Endothelial cell of umbilical vein (primary cell): ENCODE results near the gene PPP2R2C.

ENCODE experiments used
- CTCF ChIP-seq, 2 donors: IDR thresholded peaks; 1 replicate in 1 of 2; 2 replicates in 1 of 2; pipeline ENCODE4 v1.5.1; 2011; ENCODE audit warnings: low read length in 2 of 2, mild to moderate bottlenecking in 2 of 2, moderate library complexity in 2 of 2, control low read depth in 1 of 2, inconsistent platforms in 1 of 2, low read depth in 1 of 2; ENCODE audit not compliant: insufficient read depth in 1 of 2; ENCODE audit errors: extremely low read depth in 1 of 2
- EZH2 ChIP-seq: IDR thresholded peaks from 2 replicates; pipeline ENCODE4 v1.6.1; 2012; ENCODE audit warnings: borderline replicate concordance, low read depth, mild to moderate bottlenecking, moderate library complexity, low read length, inconsistent platforms; ENCODE audit not compliant: severe bottlenecking
- FOS ChIP-seq: IDR thresholded peaks from 2 replicates; pipeline ENCODE4 v1.6.1; 2011; ENCODE audit warnings: mild to moderate bottlenecking, low read length, moderate library complexity, borderline replicate concordance; ENCODE audit not compliant: insufficient read depth
- GATA2 ChIP-seq: IDR thresholded peaks from 2 replicates; pipeline ENCODE4 v1.7.0; 2011; ENCODE audit warnings: low read depth, mild to moderate bottlenecking, moderate library complexity, mixed read lengths, low read length; ENCODE audit not compliant: insufficient read length, insufficient read depth
- JUN ChIP-seq: IDR thresholded peaks from 2 replicates; pipeline ENCODE4 v1.6.1; 2011; ENCODE audit warnings: borderline replicate concordance, low read depth; ENCODE audit not compliant: insufficient read length, insufficient read depth
- MAX ChIP-seq: IDR thresholded peaks from 2 replicates; pipeline ENCODE4 v1.6.1; 2011; ENCODE audit not compliant: insufficient read depth, insufficient read length
- MYC ChIP-seq: IDR thresholded peaks from one replicate; pipeline ENCODE4 v1.6.1; 2011; ENCODE audit warnings: mild to moderate bottlenecking, low read depth, low read length
- POLR2A ChIP-seq: IDR thresholded peaks from 2 replicates; pipeline ENCODE4 v1.6.1; 2012; ENCODE audit warnings: low read depth, mild to moderate bottlenecking, control low read depth, low read length
- POLR2AphosphoS5 ChIP-seq: IDR thresholded peaks from 2 replicates; pipeline ENCODE4 v1.6.1; 2012; ENCODE audit warnings: low read depth, mild to moderate bottlenecking, control low read depth, low read length, moderate library complexity; ENCODE audit not compliant: insufficient read depth

GRCh38 chr4:6460876-6461275 lies 11.5 kb downstream of the PPP2R2C start:
- no peak for TF ChIP-seq MAX
- TF ChIP-seq POLR2A, result no peak
- TF ChIP-seq EZH2, result no peak
- TF ChIP-seq CTCF (IDR thresholded peaks at IDR 0.05; ENCODE audit: extremely low read depth in 1 of 2, insufficient read depth in 1 of 2, low read depth in 1 of 2, low read length in 2 of 2), result no peak
- TF ChIP-seq JUN, result no peak
- no peak for TF ChIP-seq POLR2AphosphoS5
- no peak for TF ChIP-seq MYC
- TF ChIP-seq GATA2, result no peak
- TF ChIP-seq FOS, result no peak
